GM18498 (cell line): ENCODE data around the gene RNU6-8.

Source experiments
- ATAC-seq: cut with Tn5 transposase; IDR thresholded peaks from one replicate; pipeline ENCODE4 v1.9.1; 2021; ENCODE audit warnings: mild to moderate bottlenecking, moderate library complexity; ENCODE audit not compliant: unreplicated experiment

Gene RNU6-8

DNA sequence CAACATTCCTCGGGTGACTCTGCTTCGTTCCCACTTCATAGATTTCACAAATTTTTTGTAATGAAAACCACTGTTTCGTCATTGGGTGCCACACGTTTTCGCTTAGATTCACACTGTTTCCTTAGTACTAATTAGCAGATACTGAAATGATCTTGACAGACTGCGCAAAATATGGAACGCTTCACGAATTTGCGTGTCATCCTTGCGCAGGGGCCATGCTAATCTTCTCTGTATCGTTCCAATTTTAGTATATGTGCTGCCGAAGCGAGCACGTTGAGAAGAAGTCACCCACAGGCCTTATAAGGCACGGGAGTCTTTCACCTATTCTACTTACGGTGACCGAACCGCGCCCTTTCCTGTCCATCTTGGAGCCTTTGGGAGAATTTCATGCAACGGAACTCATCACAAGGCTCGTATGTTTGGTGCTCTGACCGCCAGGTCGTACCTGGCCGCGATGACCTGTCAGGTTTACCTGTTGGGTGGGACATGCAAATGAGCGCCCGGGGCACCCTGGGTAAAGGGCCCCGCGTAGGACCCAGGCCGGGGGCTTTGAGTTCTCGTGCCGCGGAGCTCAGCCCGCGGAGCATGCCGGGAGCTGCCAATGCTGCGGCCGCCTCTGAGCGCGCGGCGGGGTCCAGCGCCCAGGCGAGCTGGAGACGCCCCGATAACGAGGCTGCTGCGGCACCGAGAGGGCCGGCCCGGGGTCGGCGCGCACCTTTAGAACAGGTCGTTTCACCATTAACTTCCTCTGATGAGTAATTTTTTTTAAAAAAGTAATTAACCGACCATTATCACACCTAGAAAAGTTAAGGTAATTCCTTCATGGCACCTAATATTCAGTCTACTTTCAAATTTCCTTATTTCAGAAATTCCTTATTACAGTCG lies at the start of gene RNU6-8:
Gene RNU6-8, minus strand, starts transcription at position 272 of the 885 bp plus-strand sequence.
- ATAC-seq = peak; percentile 72

DNA sequence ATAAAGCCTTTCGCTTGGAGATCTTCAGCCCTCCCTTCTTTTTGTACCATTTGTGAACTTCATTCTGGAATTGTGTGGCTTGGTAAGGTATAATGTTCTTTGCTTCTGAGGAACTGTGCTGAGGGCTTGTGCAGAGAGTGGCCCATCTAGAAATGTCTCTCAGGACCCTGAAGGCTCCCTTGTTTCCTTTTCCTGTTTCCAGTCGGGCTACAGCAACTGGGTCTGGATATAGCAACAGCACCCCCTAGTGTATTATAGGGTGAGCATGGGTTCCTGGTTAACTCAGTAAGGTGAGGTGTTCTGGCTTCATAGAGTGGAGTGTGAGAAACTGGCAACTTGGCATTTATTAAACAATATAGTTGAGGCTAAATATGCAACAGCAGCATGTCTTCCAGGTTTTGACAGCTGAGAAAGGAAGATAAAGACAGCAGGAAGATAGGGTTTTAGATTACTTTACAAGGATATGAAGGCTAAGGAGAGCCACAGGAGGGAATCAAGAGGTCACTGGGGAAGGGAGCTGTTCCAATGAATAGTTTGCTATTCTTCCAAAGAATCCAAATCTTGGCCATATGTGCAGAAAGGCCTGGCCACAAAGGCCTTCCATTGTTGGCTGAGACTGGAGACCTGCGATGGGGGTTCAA lies 49.1 kb upstream of the RNU6-8 start:
- ATAC-seq = peak; percentile 86

DNA sequence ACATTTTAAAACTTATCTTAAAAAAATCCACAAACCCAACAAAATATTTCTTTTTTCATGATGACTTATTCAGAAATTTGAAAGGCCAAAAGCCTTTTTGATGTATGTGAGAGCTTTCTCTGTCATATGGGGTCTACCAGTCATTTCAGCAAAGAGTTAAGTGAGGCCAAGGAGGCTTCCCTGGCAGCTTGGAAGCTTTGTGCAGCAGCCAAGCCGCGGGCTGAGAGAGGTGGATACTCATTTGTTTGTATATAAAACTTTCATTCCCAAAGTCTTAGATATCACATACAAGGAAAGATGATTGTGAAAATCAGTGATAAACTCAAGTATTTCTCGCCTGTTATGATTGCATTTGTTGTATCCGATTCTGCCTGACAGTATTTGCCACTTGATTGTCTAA lies 48.5 kb upstream of the RNU6-8 start:
- no peak for ATAC-seq

DNA sequence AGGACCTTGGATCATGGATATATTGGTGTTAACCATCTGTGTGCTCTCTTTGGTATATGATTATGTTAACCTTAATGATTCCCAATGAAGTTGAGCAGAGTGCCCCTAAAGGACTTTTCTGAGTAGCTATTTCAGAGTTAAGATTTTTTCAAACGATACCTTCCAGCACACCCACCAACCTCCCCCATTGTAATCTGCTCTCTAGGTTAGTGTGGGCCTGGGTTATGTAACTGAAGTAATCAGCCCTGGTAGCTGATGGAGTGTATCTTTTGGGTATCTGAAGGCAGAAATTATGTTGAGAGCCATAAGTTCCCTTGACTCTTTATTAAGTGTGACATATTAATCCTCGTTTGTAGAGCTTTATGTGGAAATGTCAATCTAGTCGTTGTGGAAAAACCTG lies 47.6 kb upstream of the RNU6-8 start:
- no peak for ATAC-seq

DNA sequence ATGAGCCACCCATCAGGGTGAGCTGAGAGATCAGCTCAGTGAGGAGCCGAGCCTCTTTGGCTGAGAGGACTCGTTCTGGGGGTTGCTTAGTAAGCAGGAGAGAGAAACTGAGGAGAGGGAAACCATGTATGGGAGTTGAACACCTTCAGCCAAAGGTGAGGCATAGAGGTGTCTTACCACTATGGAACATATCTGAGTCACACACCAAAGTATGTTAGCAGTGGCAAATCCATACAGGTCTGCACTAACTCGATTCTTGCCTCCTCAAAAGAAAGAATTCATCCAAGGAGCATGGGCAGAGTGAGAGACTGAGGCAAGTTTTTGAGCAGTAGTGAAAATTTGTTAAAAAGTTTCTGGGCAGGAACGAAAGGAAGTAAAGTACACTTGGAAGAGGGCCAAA lies 46.7 kb upstream of the RNU6-8 start:
- ATAC-seq = no peak

DNA sequence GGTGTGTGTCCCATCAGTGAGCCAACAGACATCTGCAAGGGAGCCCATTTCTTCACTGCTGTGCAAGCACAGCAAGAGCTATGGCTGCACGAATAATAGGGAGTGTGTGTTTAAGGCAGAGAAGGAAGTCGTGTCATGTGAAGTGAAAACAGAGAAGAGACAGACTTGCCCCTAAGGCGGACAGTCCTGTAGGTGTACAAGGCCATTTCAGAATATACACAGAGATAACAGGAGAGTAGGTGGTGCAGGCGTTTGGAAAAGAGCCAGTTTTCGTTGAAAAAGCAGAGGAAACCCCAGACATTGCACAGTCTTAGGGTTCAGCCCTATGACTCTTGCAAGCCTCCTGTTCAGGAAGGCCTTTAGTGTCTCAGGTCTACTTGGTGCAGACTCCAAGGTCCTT lies 46.3 kb upstream of the RNU6-8 start:
- ATAC-seq = no peak

DNA sequence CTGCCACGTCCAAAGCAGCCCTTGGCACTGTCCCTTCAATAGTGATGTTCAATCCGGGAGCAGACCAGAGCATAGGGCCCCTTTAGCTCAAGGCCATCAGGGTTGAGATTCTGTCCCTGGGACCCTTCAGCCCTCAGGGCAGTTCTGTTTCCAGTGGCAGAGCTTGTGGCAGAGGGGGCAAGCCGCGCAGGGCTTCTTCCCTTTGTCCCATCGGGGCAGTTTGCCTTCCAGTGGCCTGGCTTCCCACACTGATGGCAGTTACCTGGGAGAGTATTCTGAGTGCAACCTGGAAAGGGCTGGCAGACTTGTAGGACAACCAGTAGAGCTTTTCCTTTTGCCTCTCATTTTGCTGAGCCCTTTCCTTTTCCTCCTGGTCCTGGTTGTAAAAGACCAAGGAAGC lies 43.7 kb upstream of the RNU6-8 start:
- no peak for ATAC-seq

DNA sequence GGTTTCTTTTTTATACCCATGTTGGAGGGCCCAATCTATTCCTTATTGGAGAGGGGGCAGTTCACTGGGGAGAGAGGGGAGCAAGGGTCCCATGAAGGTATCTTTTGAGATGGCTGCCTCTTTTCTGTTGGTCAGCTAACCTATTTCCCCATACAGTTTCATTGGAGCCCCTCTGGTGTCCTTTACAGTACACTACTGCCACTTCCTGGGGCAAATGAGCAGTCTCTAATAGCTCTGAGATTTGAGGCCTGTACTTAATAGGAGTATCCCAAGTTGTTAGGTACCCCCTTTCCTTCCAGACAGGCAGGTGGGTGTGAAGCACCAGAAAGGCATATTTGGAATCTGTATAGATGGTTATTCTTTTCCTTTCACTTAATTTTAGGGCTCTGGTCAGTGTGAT lies 41.3 kb upstream of the RNU6-8 start:
- ATAC-seq = no peak

DNA sequence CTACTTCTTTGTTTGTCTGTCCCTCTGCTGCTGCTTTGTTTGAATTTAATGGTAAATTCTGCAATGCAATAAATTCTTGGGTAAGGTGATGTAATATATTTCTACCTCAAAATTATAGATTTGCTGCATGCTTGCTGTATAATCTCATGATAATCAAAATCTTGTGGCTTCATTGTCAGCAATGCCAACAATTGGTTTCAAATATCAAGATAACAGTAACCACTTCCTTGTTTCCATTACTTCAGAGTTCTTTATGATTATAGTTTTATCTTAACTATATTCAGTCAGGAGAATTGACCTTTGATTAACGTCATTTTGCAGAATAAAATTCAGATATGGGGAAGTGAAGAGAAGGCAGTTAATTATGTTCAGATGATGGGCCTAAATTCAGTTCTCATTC lies 30.2 kb upstream of the RNU6-8 start:
- ATAC-seq = no peak

DNA sequence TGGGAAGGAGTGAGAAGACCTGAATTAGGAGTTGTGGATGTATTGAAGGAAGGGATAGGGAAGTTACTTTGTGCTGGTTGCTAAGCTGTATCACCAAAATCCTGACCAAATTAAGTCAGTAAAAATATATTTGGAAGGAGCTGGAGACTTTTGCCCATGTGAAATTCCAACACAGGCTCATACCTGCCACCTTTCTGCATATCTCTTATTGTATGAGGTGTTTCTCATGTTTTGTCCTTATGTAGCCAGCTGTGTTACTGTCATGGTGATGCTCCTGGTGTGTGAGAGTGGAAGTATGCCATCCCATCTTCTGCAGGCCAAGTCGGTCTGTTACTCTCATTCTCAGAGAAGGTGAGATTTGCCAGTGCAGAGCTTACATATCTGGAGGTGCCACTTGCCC lies 29.4 kb upstream of the RNU6-8 start:
- no peak for ATAC-seq

DNA sequence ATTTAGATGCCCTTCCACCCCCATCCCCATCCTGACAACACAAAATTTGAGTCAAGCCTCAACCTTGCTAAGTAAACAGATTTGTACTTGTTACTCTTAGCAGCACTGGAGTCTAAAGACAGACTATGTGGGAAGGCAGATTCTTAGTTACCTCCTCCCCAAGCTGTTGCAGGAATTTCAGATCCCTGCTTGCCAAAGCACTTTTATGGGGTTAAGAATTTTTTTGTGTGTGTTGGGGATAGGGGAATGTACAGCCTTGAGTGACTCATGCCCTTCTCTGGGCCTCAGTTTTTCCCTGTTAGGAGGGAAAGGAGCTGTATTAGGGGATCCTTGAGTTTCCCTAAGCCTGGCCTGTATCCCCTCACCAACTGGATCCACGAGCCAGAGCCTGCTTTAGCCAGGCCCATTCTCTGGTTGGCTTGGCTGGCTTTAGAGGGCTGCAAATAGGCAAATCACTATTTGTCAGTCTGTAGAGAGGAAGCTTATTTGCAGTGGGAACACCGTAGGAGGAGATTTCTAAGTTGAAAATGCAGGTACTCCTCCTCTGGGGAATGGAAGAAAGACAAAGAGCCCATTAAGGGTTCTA lies 27.7 kb upstream of the RNU6-8 start:
- no peak for ATAC-seq

DNA sequence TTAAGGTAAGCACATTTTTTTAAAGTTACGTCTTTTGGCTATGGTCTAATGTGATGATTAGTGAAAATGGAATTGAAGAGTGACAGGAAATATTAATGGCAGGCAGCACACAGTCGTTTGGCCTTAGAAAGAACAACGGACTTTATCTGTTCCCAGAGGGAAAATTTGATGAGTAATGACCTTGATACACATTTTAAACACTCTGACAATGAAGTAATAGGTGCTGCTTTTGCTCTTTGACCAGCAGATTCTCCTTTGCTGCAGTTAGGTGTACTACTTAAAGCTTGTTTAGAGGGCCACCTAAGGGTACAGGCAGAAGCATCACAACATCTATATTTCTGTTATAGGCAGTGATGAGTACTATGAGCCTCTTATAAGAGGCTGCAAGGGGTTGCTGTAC lies 27.1 kb upstream of the RNU6-8 start:
- no peak for ATAC-seq

DNA sequence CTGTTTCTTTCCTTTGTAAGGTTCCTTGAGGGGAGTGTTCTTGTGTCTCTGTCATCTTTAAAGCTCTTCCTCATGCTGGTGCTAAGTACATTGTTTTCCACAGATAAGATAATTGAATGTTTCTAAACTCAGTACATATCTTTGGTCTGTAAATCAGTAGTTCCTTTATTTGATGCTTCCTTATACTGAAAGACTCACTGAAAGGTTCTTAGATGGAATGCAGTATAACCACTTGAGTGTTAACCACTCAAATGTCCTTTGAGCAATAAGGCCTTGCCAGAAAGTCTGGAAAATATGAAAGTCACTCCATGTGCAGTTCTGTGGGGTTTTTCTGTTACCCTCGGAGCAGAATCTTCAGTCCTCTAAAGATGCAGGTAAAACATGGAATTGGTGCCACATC lies 23.0 kb upstream of the RNU6-8 start:
- no peak for ATAC-seq

DNA sequence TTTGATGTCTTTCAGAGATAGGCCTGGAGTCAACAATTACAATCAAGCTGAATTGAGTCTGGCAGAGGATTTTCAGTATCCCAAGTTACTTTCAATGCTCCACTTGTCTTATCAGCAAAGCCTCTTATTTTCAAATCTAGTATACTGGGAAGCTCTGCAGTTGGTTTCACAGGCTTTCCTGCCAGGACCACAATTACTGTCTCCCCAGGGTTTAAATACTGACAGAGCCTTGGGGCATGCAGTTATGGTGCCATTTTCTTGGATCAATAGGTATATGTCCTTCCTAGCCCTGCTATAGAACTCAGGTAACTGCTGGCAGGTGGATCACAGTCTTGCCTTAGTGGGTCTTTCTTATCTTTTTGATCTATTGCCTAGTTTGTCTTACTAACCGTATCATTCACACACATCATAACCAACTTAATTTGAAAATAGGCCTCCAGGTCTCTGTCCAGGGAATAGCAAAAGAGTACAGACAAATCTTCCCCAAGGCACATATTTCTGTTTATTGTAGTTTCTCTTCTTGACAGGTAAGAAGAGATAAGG lies 22.4 kb upstream of the RNU6-8 start:
- no peak for ATAC-seq

DNA sequence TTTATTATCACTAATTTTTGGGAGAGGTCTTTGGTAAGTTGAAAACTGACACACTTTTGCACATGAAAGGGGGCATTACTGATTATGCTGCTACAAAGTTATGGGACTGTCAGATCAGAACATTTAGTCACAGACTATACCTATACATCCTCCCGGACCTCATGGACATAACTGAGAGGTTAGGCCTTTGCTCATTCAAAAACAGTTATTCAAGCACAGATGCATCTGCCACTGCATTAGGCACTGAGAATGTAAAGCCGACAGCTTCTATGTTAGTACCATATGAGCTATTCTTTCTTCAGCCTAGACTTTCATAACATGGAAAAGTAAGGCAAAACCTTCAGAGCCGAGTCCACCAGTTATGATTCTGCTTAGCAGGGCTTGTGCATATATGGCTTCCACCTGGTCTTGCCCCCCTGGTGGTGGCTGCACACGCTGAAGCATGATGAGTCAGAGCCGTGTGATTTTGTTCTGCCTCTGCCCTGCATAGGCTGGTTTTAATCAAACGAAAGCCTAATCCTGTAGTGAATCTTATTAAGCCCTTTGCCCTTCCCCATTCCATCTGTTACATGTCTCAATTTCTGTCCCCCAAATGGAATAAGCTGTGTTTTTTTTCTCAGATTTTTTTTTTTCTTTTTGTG lies 21.8 kb upstream of the RNU6-8 start:
- ATAC-seq = no peak

DNA sequence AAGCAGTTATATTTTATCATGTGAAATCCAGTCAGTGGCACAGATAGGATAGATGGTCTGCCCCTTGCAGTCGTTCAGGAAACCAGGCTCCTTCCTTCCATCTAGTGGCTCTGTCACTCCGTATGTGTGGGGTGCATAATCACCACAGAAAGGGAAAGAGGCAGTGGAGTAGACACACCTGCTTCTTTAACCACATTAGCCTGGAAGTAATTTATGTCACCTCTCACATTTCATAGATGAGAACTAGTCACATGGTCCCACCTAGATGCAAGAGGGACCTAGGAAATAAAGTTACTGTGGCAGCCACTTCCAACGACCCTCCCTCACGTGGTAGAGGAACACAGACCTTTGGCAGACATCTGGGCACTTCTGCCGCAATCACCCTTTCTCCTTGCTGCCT lies 14.2 kb upstream of the RNU6-8 start:
- no peak for ATAC-seq

DNA sequence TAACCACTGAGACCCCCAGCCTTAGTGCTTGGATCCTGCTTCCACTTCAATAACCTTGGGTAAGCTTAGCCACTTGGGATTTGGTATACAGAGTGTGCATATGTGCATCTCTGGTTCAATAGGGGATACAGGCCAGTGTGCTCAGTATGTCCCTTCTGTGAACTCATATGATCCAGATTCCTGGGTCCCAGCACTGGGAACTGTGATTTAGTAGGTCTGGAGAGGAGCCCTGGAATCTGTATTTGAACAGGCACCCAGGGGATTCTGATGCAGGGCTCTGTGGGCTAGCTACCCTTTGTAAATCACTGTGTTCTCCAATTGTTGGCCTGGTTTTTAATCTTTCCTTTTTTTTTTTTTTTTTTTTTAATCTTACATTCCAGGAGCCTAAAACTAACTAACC lies 9.8 kb upstream of the RNU6-8 start:
- no peak for ATAC-seq

DNA sequence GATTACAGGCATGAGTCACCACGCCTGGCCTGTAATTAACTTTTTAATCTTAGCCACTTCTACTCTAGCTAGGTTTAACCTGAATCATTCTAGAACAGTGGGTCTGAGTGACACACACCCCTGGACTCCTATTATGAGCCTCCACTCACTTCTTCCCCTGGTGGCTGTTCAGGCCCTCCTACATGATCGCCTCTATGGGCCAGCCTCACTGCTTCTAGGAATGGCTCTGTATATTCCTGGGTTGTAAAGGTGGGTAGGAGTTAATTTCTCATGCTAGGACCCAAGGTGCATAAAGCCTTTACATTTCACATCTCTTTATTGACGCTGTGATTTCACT lies 8.0 kb upstream of the RNU6-8 start:
- ATAC-seq = no peak

DNA sequence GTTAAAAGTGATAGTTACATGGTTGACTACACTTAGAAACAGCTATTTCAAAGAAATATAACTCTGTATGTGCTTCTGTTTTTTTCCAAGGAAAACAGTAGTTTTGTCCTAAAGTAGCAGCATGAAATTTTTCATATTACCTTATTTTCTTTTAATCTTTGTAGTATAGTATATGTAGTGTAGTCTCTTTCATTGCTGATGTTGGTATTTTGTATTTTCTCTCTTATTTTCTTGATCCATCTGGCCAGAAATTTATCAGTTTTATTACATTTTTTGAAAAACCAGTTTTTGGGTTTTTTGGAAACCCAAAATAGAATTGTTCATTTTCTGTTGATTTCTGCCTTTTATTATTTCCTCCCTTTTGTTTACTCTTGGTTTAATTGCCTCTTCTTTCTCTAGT lies 6.4 kb upstream of the RNU6-8 start:
- no peak for ATAC-seq

DNA sequence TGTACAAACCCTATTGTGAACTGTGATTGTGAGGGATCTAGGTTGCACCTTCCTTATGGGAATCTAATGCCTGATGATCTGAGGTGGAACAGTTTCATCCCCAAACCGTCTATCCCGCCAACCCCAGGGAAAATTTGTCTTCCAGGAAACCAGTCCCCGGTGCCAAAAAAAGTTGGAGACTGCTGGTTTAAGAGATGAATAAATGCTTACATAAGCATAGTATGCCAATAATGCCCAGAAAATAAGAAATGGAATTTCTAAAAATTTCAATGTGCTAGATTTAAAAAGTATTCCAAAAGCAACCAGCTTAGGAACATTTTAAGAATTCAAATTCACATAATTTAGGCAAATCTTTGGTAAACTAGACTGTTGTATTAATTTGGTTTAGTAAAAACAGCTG lies 5.4 kb upstream of the RNU6-8 start:
- no peak for ATAC-seq

DNA sequence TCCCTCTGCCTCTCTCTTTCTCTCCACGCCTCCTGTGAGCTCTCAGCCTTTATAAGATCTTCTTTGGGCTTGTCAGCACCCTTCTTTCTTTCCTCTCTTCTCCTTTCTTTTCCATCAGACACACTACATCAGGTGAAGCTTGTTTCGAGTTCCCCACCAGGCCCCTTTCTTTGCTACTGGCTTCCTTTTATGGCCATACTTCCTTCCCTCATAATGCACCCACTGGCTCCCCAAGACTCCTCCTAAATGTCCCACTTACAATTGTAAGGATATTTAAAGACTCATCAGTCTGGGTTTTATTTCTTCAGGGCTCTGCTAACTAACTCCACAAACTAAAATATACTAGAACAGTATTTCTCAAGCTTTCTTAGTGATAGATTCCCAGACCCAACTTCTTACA lies 3.5 kb upstream of the RNU6-8 start:
- ATAC-seq = no peak

DNA sequence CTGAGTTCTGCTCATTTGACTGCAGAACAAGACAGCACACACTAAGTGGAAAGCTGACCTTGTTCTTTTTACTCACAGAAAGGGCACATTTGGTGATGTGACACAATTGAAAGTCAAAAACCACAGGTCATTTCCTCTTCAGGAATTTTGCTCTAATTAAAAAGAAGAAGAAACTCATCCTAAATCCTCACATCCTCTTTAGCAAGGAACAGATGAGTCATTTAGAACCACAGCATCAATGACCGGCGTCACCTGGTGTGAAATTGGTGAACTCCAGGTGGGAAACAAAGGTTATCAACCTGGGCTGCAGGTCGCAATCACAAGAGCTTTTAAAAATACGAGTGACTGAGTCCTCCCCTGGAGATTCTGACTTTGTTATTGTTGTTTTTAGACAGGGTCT lies 2.9 kb upstream of the RNU6-8 start:
- no peak for ATAC-seq
